ENCODE data around the gene FNIP2. TPM values are rescaled to one million over a fixed set of nuclear protein-coding genes. Genes with fewer than 3 reads are reported as not detected.

Gene FNIP2
- total RNA-seq, 6 experiments from 2014 or later: 14.1 to 22.2 (median 18.2) TPM

DNA sequence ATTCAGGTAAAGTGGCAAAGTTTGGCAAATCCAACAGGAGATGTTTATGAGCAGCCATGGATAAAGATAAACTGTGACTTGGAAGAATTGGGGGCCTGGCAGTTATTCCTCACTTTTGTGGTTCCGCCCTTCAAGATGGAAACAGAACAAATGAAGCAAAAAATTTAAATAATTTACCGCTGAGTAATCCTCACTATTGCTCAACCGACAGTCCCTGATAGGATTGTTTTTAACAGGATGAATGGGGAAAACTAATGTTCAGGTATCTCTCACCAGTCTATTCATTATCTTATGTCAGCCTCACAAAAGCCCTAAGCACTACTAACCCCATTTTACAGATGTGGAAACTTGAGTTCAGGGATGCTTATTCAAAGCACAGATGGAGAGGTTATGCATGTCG, 90.8 kb downstream of the FNIP2 start:
- no peaks in the 10 kb centered on the region; the same call in 1 of the 2 replicates for H3K27me3 Mint-ChIP-seq (ENCODE audit: insufficient read depth)
- peaks cover 31% of the 10 kb centered on the region for H3K4me1 Mint-ChIP-seq (ENCODE audit: low read depth)
- TF ChIP-seq, protein P1, sequence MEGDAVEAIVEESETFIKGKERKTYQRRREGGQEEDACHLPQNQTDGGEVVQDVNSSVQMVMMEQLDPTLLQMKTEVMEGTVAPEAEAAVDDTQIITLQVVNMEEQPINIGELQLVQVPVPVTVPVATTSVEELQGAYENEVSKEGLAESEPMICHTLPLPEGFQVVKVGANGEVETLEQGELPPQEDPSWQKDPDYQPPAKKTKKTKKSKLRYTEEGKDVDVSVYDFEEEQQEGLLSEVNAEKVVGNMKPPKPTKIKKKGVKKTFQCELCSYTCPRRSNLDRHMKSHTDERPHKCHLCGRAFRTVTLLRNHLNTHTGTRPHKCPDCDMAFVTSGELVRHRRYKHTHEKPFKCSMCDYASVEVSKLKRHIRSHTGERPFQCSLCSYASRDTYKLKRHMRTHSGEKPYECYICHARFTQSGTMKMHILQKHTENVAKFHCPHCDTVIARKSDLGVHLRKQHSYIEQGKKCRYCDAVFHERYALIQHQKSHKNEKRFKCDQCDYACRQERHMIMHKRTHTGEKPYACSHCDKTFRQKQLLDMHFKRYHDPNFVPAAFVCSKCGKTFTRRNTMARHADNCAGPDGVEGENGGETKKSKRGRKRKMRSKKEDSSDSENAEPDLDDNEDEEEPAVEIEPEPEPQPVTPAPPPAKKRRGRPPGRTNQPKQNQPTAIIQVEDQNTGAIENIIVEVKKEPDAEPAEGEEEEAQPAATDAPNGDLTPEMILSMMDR (IDR thresholded peaks at IDR 0.05): no peak
- no peaks in the 10 kb centered on the region for H3K9me3 Mint-ChIP-seq
- H3K27ac Mint-ChIP-seq: no peak overlapping the region
- peaks cover 25% of the 10 kb centered on the region for H3K36me3 Mint-ChIP-seq (ENCODE audit: low read depth)
- DNase-seq: no peak
- no peak overlapping the region for H3K4me3 Mint-ChIP-seq

DNA sequence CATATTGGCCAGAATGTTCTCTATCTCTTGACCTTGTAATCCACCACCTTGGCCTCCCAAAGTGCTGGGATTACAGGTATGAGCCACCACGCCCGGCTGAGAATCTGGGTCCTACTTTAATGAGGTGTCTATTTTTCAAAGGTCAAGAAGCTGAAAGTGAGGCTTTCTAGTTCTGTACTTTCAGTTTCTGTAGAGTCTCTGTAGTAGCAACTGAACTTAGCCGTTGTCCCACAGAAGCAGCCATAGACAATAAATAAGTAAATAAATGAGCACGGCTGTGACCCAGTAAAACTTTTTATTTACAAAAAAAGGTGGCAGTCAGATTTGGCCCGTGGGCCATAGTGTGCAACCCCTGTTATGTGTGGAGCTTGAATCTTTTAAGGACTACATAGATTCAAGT, 92.0 kb downstream of the FNIP2 start:
- Mint-ChIP-seq H3K4me3 (no peak overlapping the region), H3K9me3 (no peaks in the 10 kb centered on the region), H3K27ac (no peak overlapping the region), H3K27me3 (ENCODE audit: insufficient read depth) (no peaks in the 10 kb centered on the region; the same call in 1 of the 2 replicates), H3K4me1 (ENCODE audit: low read depth) (peaks cover 31% of the 10 kb centered on the region), H3K36me3 (ENCODE audit: low read depth) (peaks cover 25% of the 10 kb centered on the region)
- TF ChIP-seq, protein P1 (IDR thresholded peaks at IDR 0.05): no peak
- DNase-seq: no peak

DNA sequence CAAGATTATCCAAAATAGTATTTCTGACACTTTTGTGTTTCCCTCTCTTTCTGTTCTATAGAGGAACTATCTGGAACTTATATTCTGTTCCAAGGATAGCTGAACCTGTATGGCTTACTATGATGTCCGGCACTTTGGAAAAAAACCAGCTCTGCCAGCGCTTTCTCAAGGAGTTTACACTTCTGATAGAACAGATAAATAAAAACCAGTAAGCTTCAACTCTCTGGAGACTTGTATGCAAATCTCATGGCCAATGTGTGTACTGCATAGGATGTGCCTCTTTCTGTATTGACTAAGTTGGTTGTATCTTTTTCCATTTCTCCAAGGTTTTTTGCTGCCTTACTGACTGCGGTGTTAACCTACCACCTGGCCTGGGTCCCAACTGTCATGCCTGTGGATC, 92.5 kb downstream of the FNIP2 start:
- no peak for DNase-seq
- Mint-ChIP-seq H3K27ac (no peak overlapping the region), H3K27me3 (ENCODE audit: insufficient read depth) (no peaks in the 10 kb centered on the region; the same call in 1 of the 2 replicates), H3K9me3 (no peaks in the 10 kb centered on the region), H3K4me3 (no peak overlapping the region), H3K4me1 (ENCODE audit: low read depth) (peaks cover 31% of the 10 kb centered on the region), H3K36me3 (ENCODE audit: low read depth) (peaks cover 25% of the 10 kb centered on the region)
- TF ChIP-seq, protein P1 (IDR thresholded peaks at IDR 0.05): no peak

DNA sequence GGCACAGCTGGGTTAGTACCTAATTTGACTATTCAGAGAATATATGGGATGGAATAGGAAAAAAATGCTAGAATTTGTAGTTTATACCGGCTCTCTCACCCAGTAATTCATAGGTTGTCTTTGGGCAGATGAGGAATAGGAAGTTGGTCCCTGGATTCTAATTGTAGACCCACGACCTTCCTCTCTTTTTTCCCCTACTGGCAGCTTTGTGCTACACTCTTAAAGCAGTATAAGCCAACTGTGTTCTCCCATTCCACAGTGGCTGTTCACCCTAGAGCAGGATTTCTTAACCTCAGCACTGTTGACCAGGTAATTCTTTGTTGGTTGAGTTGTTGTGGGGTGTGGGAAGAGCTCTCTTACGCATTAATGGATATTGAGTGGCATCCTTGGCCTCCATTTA, 92.9 kb downstream of the FNIP2 start:
- Mint-ChIP-seq H3K4me3 (no peak overlapping the region), H3K27ac (no peak overlapping the region), H3K9me3 (no peaks in the 10 kb centered on the region), H3K4me1 (ENCODE audit: low read depth) (peaks cover 31% of the 10 kb centered on the region), H3K36me3 (ENCODE audit: low read depth) (peaks cover 25% of the 10 kb centered on the region), H3K27me3 (ENCODE audit: insufficient read depth) (no peaks in the 10 kb centered on the region; the same call in 1 of the 2 replicates)
- TF ChIP-seq, protein P1 (IDR thresholded peaks at IDR 0.05): no peak; the same call in 1 of the 2 replicates
- no peak for DNase-seq

DNA sequence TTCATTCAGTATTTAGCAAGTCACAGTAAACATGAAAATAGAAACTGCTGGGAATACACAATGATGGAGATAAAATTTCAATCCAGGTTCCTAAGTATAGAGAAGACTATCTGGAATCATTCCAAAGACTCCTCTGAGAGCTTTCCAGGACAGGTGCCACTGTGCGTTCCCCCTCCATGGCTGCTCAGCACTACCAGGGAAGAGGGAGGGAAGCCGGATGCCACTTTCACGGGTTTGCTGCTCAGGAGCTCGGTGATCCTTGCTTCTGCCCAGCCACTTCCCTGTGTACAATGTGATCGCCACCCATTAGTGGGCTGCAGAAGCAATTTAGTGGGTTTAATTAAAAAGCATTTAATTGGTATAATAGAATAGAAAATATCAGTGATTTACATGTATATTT, 94.5 kb downstream of the FNIP2 start:
- H3K27ac Mint-ChIP-seq: no peak overlapping the region
- peaks cover 19% of the 10 kb centered on the region for H3K4me1 Mint-ChIP-seq (ENCODE audit: low read depth)
- H3K9me3 Mint-ChIP-seq: no peaks in the 10 kb centered on the region
- H3K27me3 Mint-ChIP-seq (ENCODE audit: insufficient read depth): no peaks in the 10 kb centered on the region; the same call in 1 of the 2 replicates
- H3K36me3 Mint-ChIP-seq (ENCODE audit: low read depth): peaks cover 25% of the 10 kb centered on the region
- TF ChIP-seq, protein P1 (IDR thresholded peaks at IDR 0.05): no peak
- no peak overlapping the region for H3K4me3 Mint-ChIP-seq
- no peak for DNase-seq
